K562 (cell line): Measurements from ENCODE around the gene PITPNM1. TPM values are rescaled to one million over a fixed set of nuclear protein-coding genes. Genes with fewer than 3 reads are reported as not detected.
A peak's percentile ranks its signal among the peaks of the same experiment; 100 is the strongest.
"Not testable (repeated sequence)": the region's sequence is repeated elsewhere in the genome, so short reads cannot be mapped to it uniquely, and the experiment has no call there.

Experiments
- ATAC-seq: fragments of 200-7000 bp; cut with Tn5 transposase; 3 replicates; pipeline ENCODE4 v1.9.1; 2020; ENCODE audit warnings: moderate library complexity
- BruUV-seq: library from RNA; stranded (reverse); fragments of 400-500 nt; replicated peaks from 2 replicates; lab custom pipeline; 2021; lab: Mats Ljungman, UMichigan
- CTCF ChIA-PET: fragments of 300-600 bp; formaldehyde crosslinking; extraction: SDS; loops from one replicate; lab custom pipeline; 2021; ENCODE audit warnings: low intra/inter-chr PET ratio; lab: Yijun Ruan, JAX
- POLR2A ChIA-PET: fragments of 300-600, 350-650 bp; sonication (Branson Sonifier 250); formaldehyde crosslinking; extraction: SDS; loops from one replicate; lab custom pipeline; 2021; ENCODE audit warnings: antibody characterized with exemption, inconsistent platforms; lab: Yijun Ruan, JAX
- DNase-seq, 4 experiments: peaks; one replicate each; pipeline versions ENCODE4 v3.0.0 to v3.0.0-alpha.2; 2011 to 2018; ENCODE audit warnings: low spot score in 3 of 4, mixed read lengths in 3 of 4; ENCODE audit errors: extremely low read depth in 1 of 4
- FAIRE-seq: peaks from 2 replicates; lab custom pipeline; 2011; peaks lifted over from hg19 to GRCh38; lab: Jason Lieb, UNC
- H2AFZ ChIP-seq: 2 replicates; pipeline ENCODE4 v1.6.0; 2011; ENCODE audit warnings: low read depth, low read length, control low read depth, inconsistent platforms
- H3K27ac ChIP-seq: fragments of 200-600 bp; 3 replicates; pipeline ENCODE4 v1.8.0; 2011; ENCODE audit warnings: low read depth, mild to moderate bottlenecking, control low read depth, inconsistent platforms, low read length, moderate library complexity, mixed read lengths; ENCODE audit errors: extremely low read depth
- H3K27me3 ChIP-seq, 2 experiments: fragments of 300-600 bp in 1 of 2; 2 replicates in 1 of 2; 3 replicates in 1 of 2; pipeline versions ENCODE4 v1.6.0 to v1.8.0; 2011; ENCODE audit warnings: inconsistent platforms in 2 of 2, low read length in 2 of 2, mild to moderate bottlenecking in 1 of 2, mixed read lengths in 1 of 2, moderate library complexity in 1 of 2; ENCODE audit not compliant: control insufficient read depth in 2 of 2, insufficient read depth in 2 of 2
- H3K36me3 ChIP-seq: fragments of 300-600 bp; 3 replicates; pipeline ENCODE4 v1.8.0; 2011; ENCODE audit warnings: mild to moderate bottlenecking, low read length, inconsistent platforms; ENCODE audit not compliant: control insufficient read depth, insufficient read depth
- H3K4me1 ChIP-seq, 2 experiments: fragments of 200-600 bp in 1 of 2; replicated peaks in 1 of 2; 2 replicates in 1 of 2; 3 replicates in 1 of 2; pipeline versions ENCODE4 v1.5.1 to v1.8.0; 2011; ENCODE audit warnings: inconsistent platforms in 2 of 2, low read length in 2 of 2, mild to moderate bottlenecking in 1 of 2, mixed read lengths in 1 of 2, moderate library complexity in 1 of 2; ENCODE audit not compliant: control insufficient read depth in 2 of 2, insufficient read depth in 2 of 2
- H3K4me2 ChIP-seq: 2 replicates; pipeline ENCODE4 v1.6.1; 2011; ENCODE audit warnings: low read length, control low read depth, inconsistent platforms, mixed read lengths; ENCODE audit not compliant: insufficient read depth
- H3K4me3 ChIP-seq: fragments of 200-600 bp; sonication (generic), shearing (Covaris generic); 2 replicates; pipeline ENCODE4 v1.5.1; 2016; ENCODE audit warnings: control low read depth, inconsistent platforms
- H3K79me2 ChIP-seq: fragments of 200-600 bp; 3 replicates; pipeline ENCODE4 v1.8.0; 2011; ENCODE audit warnings: low read length, inconsistent platforms; ENCODE audit not compliant: control insufficient read depth, insufficient read depth
- H3K9ac ChIP-seq, 2 experiments: 2 replicates each; pipeline versions ENCODE4 v1.6.0 to v1.6.1; 2011; ENCODE audit warnings: low read depth in 2 of 2, low read length in 2 of 2, control low read depth in 1 of 2, inconsistent platforms in 1 of 2, mild to moderate bottlenecking in 1 of 2, mixed read lengths in 1 of 2; ENCODE audit not compliant: insufficient read depth in 1 of 2
- H3K9me1 ChIP-seq: one replicate; pipeline ENCODE4 v1.6.0; 2011; ENCODE audit warnings: inconsistent platforms, mild to moderate bottlenecking, low read length, moderate library complexity; ENCODE audit not compliant: control insufficient read depth, insufficient read depth
- H3K9me3 ChIP-seq: replicated peaks from 2 replicates; pipeline ENCODE4 v1.5.1; 2011; ENCODE audit warnings: low read depth, low read length, inconsistent platforms; ENCODE audit not compliant: control insufficient read depth, insufficient read depth
- H4K20me1 ChIP-seq: replicated peaks from 2 replicates; pipeline ENCODE4 v1.6.1; 2011; ENCODE audit warnings: low read length, inconsistent platforms, mixed read lengths; ENCODE audit not compliant: control insufficient read depth, insufficient read depth
- BCOR ChIP-seq: fragments of 450-650 bp; IDR thresholded peaks from 2 replicates; pipeline ENCODE4 v1.6.1; 2016
- ZNF121 ChIP-seq: sonication (generic); formaldehyde crosslinking; conservative IDR thresholded peaks from 2 replicates; pipeline ENCODE4 v1.8.0; 2022; ENCODE audit warnings: missing genetic modification reagents
- ZNF324 ChIP-seq: fragments of 250-450 bp; sonication (Bioruptor Pico); IDR thresholded peaks from 2 replicates; pipeline ENCODE4 v1.4.0; 2020; ENCODE audit warnings: mild to moderate bottlenecking
- WGBS: fragments of 100-300 bp; shearing (Covaris generic); methylation state at CpG from one replicate; pipeline ENCODE4 v1.1.6; 2016; ENCODE audit warnings: low coverage, mixed read lengths; ENCODE audit not compliant: insufficient coverage; ENCODE audit errors: missing lambda C conversion rate; 5-methylcytosine and 5-hydroxymethylcytosine counted together
- in situ Hi-C: fragments of 300-500 bp; cut with MboI; formaldehyde crosslinking; loops from 4 replicates; pipeline ENCODE4 v1.15.0; 2018; ENCODE audit warnings: inconsistent platforms, mixed read lengths
- intact Hi-C: fragments of 100-400 bp; cut with micrococcal nuclease; formaldehyde crosslinking; loops from 2 replicates; pipeline ENCODE4 v1.14.2; 2022
- polyA plus RNA-seq, 8 experiments: library from polyadenylated mRNA; depleted of rRNA in 4 of 8; stranded (reverse) in 5 of 8; unstranded in 3 of 8; fragments of >200 nt; fragmentation: Nextera tagmentation in 2 of 8; fragmentation: Illumina TruSeq in 1 of 8; extraction: Ambion mirVana in 2 of 8; extraction: Trizol in 1 of 8; gene quantifications; 2 replicates each; pipeline versions ENCODE4 v1.2.1 to v1.2.3, GENCODE V29; 2011 to 2014; ENCODE audit warnings: inconsistent platforms in 1 of 8, missing spikeins in 1 of 8
- total RNA-seq, 7 experiments: library from RNA; depleted of rRNA in 6 of 7; stranded (reverse); fragments of >200 nt in 6 of 7; fragmentation: Illumina TruSeq in 2 of 7; extraction: Trizol in 2 of 7; gene quantifications; 2 replicates each; pipeline versions ENCODE4 v1.2.1 to v1.2.3, GENCODE V29; 2011 to 2021; ENCODE audit warnings: low replicate concordance in 1 of 7
- TF ChIP-seq, protein P1 (sequence below): fragments of 450-650 bp; IDR thresholded peaks from 2 replicates; pipeline ENCODE4 v1.6.1; 2017; ENCODE audit warnings: antibody characterized with exemption

Gene PITPNM1
- total and polyA plus RNA-seq, 9 of the 15 experiments (the other 6 are each of a cell fraction or from before 2014, with no cell fraction given): 0.11 to 53.7 (median 16.0) TPM

DNA sequence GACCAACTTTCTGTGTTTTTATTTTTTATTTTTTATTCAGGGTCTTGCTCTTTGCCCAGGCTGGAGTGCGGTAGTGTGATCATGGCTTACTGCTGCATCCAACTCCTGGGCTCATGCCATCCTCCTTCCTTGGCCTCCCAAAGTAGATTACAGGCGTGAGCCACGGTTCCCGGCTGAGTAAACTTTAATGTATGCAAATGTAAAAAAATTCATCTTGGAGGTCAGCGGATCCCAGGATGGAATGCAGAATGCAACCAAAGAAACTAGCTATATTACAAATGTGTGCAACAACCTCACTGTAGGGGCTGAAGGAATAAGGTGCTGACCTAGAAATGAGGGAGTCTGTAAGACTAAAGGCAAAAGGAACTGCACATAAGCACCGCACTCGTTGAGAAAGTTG is 9.0 kb upstream of the PITPNM1 start (continued):
- TF ChIP-seq, protein P1, sequence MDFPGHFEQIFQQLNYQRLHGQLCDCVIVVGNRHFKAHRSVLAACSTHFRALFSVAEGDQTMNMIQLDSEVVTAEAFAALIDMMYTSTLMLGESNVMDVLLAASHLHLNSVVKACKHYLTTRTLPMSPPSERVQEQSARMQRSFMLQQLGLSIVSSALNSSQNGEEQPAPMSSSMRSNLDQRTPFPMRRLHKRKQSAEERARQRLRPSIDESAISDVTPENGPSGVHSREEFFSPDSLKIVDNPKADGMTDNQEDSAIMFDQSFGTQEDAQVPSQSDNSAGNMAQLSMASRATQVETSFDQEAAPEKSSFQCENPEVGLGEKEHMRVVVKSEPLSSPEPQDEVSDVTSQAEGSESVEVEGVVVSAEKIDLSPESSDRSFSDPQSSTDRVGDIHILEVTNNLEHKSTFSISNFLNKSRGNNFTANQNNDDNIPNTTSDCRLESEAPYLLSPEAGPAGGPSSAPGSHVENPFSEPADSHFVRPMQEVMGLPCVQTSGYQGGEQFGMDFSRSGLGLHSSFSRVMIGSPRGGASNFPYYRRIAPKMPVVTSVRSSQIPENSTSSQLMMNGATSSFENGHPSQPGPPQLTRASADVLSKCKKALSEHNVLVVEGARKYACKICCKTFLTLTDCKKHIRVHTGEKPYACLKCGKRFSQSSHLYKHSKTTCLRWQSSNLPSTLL: no peak
- no peak for TF ChIP-seq ZNF324 (CRISPR knock-in tag)

DNA sequence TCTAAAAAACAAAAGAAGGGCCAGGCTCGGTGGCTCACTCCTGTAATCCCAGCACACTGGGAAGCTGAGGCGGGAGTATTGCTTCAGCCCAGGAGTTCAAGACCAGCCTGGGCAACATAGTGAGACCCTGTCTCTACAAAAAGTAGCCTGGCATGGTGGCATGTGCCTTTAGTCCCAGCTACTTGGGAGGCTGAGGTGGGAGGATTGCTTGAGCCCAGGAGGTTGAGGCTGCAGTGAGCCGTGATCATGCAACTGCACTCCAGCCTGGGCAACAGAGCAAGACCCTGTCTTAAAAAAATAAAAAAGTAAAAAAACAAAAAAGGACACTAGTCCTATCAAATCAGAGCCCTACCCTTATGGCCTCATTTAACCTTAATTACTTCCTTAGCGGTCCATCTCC is 6.4 kb upstream of the PITPNM1 start:
- H3K36me3 ChIP-seq, H3K4me2 ChIP-seq: not testable (repeated sequence)
- TF ChIP-seq ZNF121 (CRISPR knock-in tag) (peak; percentile 96), BCOR (0 out of 2 replicates have a peak, but pooled peaks have one; percentile 27)
- TF ChIP-seq, all 486 proteins: peak for 2; not testable (repeated sequence) for 484
- POLR2A ChIA-PET, H2AFZ ChIP-seq, FAIRE-seq, in situ Hi-C loops, ATAC-seq, H4K20me1 ChIP-seq, H3K9me3 ChIP-seq, H3K9me1 ChIP-seq, CTCF ChIA-PET, H3K4me3 ChIP-seq, H3K27me3 ChIP-seq, BruUV-seq, intact Hi-C loops, H3K9ac ChIP-seq, DNase-seq, H3K27ac ChIP-seq: not testable (repeated sequence)
- Histone ChIP-seq H3K79me2 (peaks cover 12% of the 10 kb centered on the region), H3K4me1 (peaks cover 15 to 24% of the 10 kb centered on the region in 2 experiments)
- 16% methylated on average over 4 of the region's 4 CpGs for WGBS
